Stimulated activated CD4-positive, alpha-beta T cell treated with anti-CD3 and anti-CD28 coated beads, TNF-alpha, amount 100 ng/mL, for 24 hours (primary cell): ENCODE data around the gene PITRM1.

Experiments used
- DNase-seq, 3 experiments: peaks; one replicate each; pipeline ENCODE4 v3.0.0-alpha.2; 2020; ENCODE audit warnings: low read depth in 3 of 3

Gene PITRM1

GRCh38 chr10:3166496-3167290, 5.9 kb downstream of the PITRM1 start:
- DNase-seq = no peak

DNA sequence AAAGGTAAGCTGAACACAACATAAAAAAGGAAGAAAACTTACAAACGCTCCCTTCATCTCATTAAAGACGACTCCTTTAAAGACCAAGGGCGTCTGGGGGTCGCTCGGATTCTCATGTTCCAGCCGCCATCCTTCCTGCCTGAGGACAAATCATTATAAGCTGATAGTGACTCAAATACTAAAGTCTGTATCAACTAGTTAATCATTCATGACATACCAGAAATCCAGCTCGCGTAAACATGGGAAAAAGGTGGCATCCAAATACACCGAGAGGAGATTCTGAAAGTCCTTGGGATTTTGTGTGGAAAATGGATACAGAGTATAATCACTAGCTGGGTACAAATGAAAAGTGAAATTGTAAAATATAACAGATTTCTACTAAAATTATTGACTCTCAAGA, 7.4 kb downstream of the PITRM1 start:
- no peak for DNase-seq

GRCh38 chr10:3163879-3164278, 8.7 kb downstream of the PITRM1 start:
- DNase-seq = no peak

GRCh38 chr10:3162533-3162932, 10.0 kb downstream of the PITRM1 start:
- DNase-seq = no peak

DNA sequence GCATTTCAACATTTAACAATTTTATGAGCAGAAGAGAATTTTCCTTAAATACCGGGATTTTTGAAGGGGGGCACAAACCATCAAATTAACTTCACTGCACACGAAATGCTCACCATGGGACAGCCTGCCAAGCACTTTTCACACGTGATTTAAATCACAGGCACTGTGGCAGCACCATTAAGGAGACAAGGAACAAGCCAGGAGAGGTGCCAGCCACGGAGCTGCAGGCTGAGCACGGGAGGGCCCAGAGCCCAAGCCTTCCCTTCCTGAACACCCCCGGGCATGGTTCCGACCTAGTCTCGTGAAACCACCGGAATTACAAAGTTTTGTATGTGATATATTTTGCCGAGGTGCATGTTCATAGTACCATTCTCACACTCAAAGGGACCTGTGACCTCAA, 13.4 kb downstream of the PITRM1 start:
- DNase-seq = no peak

DNA sequence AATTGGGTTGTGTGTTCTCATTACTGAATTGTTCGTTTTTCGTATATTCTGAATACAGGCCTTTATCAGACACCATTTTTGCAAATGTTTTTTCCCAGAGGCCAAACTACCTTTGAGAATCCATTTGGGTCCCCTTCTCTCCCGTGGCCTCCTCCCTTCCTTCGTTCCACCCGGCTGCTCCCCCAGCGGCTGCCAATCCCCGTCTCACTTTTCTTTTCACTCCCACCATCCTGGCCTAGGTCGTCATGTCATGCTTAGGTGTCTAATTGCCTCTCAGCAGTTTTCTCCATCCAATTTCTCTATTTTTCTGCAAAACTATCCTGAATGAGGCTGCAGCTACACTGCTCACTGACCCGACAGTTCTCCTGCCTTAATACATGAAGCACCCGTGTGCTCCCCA, 17.9 kb downstream of the PITRM1 start:
- DNase-seq = no peak

GRCh38 chr10:3152566-3152935, 20.0 kb downstream of the PITRM1 start:
- DNase-seq = no peak

- DNase-seq = no peak
Observed at GRCh38 chr10:3151889-3152565, 20.6 kb downstream of the PITRM1 start.

DNA sequence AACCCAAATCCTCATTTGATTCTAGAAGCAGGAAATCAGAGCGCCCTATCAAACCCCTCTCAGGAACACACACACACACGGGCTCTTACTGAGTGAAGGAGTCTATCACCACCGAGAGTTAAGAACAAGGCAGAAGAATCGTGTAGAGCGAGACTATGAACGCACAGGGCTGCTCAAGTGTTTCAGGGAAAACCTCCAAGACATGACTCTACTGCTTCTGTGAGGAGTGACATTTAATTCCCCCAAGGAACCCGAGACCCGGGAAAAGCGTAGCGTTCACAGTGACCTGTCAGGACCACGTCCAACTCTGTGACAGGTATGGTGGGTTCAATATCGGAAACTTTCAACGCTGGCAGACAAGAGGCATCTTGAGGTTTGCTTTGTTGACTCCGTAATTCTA, 21.6 kb downstream of the PITRM1 start:
- no peak for DNase-seq

- DNase-seq = no peak
Observed at GRCh38 chr10:3150366-3150765, 22.2 kb downstream of the PITRM1 start.

DNA sequence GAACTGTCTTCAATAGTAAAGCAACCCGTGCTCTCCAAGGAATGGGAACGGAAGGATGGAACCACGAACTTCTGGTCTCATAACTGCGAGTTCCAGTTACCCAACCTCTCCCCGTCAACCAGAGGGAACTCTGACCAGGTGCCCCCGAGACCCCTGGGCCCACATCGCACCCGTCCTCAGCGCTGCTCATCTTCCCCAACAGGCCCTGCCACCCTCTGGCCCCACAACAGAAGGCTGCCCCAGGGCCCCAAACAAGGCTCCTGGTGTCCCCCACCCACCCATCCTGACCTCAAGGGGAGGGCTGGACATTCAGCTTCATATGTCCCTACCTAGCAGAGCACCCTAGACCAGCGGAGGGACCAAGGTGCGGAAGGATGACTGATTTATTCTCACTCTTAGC, 22.7 kb downstream of the PITRM1 start:
- no peak for DNase-seq

GRCh38 chr10:3148994-3149393, 23.6 kb downstream of the PITRM1 start:
- DNase-seq = no peak

DNA sequence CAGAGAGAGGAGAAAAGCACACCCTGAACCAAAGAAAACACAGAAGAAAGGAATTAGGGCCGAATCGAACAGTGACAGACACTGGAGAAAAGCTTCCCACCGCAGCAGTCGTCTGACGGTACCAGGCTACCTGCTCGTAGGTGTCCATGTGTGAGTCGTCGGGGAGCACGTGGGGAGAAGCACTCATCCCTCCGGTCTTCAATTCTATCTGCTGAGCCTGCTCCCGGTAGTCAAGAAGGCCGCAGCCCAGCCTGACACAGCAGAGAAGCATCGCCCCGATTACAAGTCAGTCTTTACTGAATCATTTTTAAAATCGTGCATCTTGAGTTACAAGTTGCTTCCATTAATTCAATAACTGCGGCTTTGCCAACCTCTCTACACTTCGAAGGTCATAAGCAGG, 24.5 kb downstream of the PITRM1 start:
- DNase-seq = no peak

DNA sequence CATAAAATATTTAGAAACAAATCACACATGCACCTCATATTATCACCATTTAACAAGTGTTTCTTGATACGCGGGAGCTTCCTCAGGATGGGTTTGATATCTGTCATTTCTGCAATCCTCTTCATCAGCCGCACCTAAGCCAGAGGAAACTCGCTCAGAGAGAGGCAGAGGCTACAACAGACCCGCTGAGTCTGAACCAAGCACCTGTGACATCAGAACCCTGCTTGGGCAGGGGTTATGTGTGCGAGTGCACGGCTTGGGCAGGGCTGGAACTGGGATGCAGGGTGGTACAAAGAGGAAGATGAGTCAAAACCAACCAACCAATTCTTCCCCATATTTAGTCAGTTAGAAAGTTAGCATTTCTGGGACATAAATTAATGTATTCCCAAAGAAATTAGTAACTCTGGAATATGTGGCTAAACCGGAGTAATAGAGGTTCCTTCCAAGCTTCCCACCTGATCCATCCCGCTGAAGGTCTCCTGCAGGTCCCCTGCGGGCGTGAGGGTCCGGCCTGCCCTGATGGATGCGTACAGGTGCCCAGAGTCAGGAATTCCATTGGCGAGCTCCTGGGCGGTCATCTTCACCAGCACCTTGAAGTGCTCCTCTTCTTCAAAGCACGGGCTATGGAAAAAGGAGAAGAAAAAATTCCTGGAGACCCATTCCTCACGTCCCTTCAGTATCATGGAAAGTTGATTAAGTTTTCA, 25.3 kb downstream of the PITRM1 start:
- no peak for DNase-seq

- DNase-seq = no peak
Observed at GRCh38 chr10:3146289-3146688, 26.3 kb downstream of the PITRM1 start.

- DNase-seq = no peak
Observed at GRCh38 chr10:3145366-3145765, 27.2 kb downstream of the PITRM1 start.

DNA sequence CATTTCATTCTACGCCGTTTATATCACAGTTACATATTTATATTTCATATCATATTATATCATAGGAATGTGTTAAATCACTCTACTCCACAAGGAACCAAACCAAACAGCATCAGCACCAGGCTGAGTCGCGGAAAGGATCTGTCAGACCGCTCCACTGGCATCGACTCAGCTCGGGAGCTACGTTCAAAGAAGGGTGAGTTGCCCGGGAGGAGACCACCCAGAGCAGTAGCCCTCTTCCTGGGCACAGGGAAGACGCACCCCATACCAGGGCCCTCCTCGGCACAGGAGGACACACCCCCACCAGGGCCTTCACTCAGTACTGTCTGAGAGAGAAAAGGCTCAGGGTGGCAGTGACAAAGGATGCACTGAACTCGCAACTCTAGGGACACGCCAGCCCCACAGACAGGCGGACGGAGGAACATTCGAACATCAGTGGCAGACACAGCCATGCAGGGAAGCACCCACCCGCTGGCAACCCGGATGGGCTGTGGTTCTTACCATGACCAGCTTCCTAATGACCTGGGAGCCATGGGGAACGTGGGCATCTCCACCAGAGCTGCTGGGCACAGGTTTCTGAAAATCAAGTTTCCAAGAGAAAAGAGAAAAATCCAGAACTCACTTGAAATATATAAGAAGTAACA, 28.7 kb downstream of the PITRM1 start:
- no peak for DNase-seq

- no peak for DNase-seq
Observed at GRCh38 chr10:3143366-3143765, 29.2 kb downstream of the PITRM1 start.

DNA sequence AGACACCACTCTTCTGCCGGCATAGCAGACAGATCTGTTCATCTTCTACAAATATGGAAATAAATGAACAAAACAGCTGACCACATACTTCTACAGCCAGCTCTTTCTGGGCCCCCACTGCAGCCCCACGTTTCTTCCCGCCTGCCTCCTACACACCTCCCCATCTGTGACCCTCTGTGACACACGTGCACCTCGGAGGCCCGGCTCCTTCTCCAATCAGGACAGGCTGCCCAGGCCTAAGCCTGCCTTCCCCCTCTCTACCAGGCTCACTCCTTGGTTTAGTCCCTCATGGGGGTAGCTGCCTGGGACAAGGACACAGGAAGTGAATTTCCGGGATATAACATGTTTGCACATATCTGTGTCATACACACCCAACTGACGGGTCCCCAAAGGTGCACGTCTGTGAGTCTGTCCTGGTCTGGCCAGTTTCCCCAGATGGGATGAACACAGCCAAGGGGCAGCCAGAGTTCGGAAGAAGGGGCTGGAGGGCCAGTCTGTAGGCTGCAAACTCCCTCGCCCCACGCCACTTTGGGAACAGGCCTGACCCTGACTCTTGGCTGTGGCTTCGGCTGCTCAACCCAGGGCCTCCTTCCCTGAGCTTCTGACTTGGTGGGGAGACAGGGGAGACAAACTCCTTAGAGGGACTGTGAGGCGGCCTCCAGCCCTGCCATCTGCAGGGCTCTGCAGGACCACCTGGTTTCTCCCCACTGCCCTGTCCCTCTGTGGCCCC, 30.3 kb downstream of the PITRM1 start:
- DNase-seq = no peak

- no peak for DNase-seq
Observed at GRCh38 chr10:3141351-3142005, 31.1 kb downstream of the PITRM1 start.

- DNase-seq = no peak
Observed at GRCh38 chr10:3140280-3140679, 32.3 kb downstream of the PITRM1 start.
